SK-N-SH (cell line): Measurements from ENCODE around the gene C14orf180. TPM values are rescaled to one million over a fixed set of nuclear protein-coding genes. Genes with fewer than 3 reads are reported as not detected.

Source experiments
- CTCF ChIA-PET: fragments of 300-600, 350-600 bp; formaldehyde crosslinking; extraction: SDS; loops from one replicate; lab custom pipeline; 2021; lab: Yijun Ruan, JAX
- POLR2A ChIA-PET: fragments of 350-600 bp; sonication (Branson Sonifier 250); formaldehyde crosslinking; extraction: SDS; loops from one replicate; lab custom pipeline; 2020; ENCODE audit warnings: antibody characterized with exemption, inconsistent platforms; lab: Yijun Ruan, JAX
- DNase-seq: peaks from one replicate; pipeline ENCODE4 v3.0.0; 2012
- H2AFZ ChIP-seq: fragments of 200-600 bp; sonication (generic); 2 replicates; pipeline ENCODE4 v1.8.1; 2016; ENCODE audit warnings: antibody characterized with exemption, mild to moderate bottlenecking, low read depth
- H3F3A ChIP-seq: fragments of 200-600 bp; sonication (generic); replicated peaks from 2 replicates; pipeline ENCODE3; 2016; ENCODE audit warnings: antibody characterized with exemption, mild to moderate bottlenecking; ENCODE audit not compliant: insufficient read depth
- H3K27ac ChIP-seq, 2 experiments: fragments of 200-500 bp in 1 of 2; fragments of 200-600 bp in 1 of 2; sonication (Bioruptor generic) in 1 of 2; sonication (generic), shearing (Covaris generic) in 1 of 2; 2 replicates each; pipeline versions ENCODE4 v1.5.1 to v1.6.1; 2014 to 2016; ENCODE audit warnings: low read depth in 2 of 2, inconsistent platforms in 1 of 2, low read length in 1 of 2, mild to moderate bottlenecking in 1 of 2, mixed read lengths in 1 of 2
- H3K27me3 ChIP-seq: fragments of 200-600 bp; sonication (generic), shearing (Covaris generic); 2 replicates; pipeline ENCODE4 v1.6.1; 2016; ENCODE audit warnings: mixed run types; ENCODE audit not compliant: insufficient read depth
- H3K36me3 ChIP-seq, 2 experiments: fragments of 200-500 bp in 1 of 2; fragments of 200-600 bp in 1 of 2; sonication (Bioruptor generic) in 1 of 2; sonication (generic) in 1 of 2; replicated peaks in 1 of 2; 2 replicates each; pipeline versions ENCODE3 to v1.5.1; 2014 to 2016; ENCODE audit warnings: low read length in 1 of 2, mild to moderate bottlenecking in 1 of 2; ENCODE audit not compliant: insufficient read depth in 2 of 2, control insufficient read depth in 1 of 2
- H3K4me1 ChIP-seq, 2 experiments: fragments of 200-500 bp in 1 of 2; fragments of 200-600 bp in 1 of 2; sonication (Bioruptor generic) in 1 of 2; sonication (generic), shearing (Covaris generic) in 1 of 2; 2 replicates each; pipeline versions ENCODE4 v1.5.1 to v1.6.1; 2014 to 2016; ENCODE audit warnings: low read depth in 1 of 2, low read length in 1 of 2, mixed run types in 1 of 2; ENCODE audit not compliant: insufficient read depth in 2 of 2, control insufficient read depth in 1 of 2
- H3K4me2 ChIP-seq: fragments of 200-600 bp; sonication (generic), shearing (Covaris generic); 2 replicates; pipeline ENCODE4 v1.6.1; 2017; ENCODE audit warnings: mixed run types
- H3K4me3 ChIP-seq, 2 experiments: fragments of 200-500 bp in 1 of 2; fragments of 200-600 bp in 1 of 2; sonication (Bioruptor generic) in 1 of 2; sonication (generic), shearing (Covaris generic) in 1 of 2; 2 replicates each; pipeline versions ENCODE4 v1.5.1 to v1.8.1; 2014 to 2016; ENCODE audit warnings: low read depth in 2 of 2, inconsistent platforms in 1 of 2, low read length in 1 of 2, mild to moderate bottlenecking in 1 of 2, mixed read lengths in 1 of 2, moderate library complexity in 1 of 2
- H3K79me2 ChIP-seq: fragments of 200-600 bp; sonication (generic); 2 replicates; pipeline ENCODE4 v1.8.1; 2017; ENCODE audit warnings: mild to moderate bottlenecking; ENCODE audit not compliant: insufficient read depth
- H3K9ac ChIP-seq: fragments of 200-600 bp; sonication (generic); 2 replicates; pipeline ENCODE4 v1.6.1; 2017; ENCODE audit warnings: mixed run types
- H3K9me2 ChIP-seq: fragments of 200-600 bp; sonication (generic); 2 replicates; pipeline ENCODE4 v1.6.1; 2017; ENCODE audit warnings: mixed run types
- H3K9me3 ChIP-seq: fragments of 200-600 bp; sonication (generic); 2 replicates; pipeline ENCODE4 v1.6.1; 2017; ENCODE audit warnings: mixed run types, mild to moderate bottlenecking, moderate library complexity
- H4K20me1 ChIP-seq: fragments of 200-600 bp; sonication (generic); 2 replicates; pipeline ENCODE4 v1.6.1; 2017; ENCODE audit warnings: mild to moderate bottlenecking, mixed run types; ENCODE audit not compliant: insufficient read depth
- ELF1 ChIP-seq: IDR thresholded peaks from 2 replicates; pipeline ENCODE4 v1.4.0; 2012
- EZH2phosphoT487 ChIP-seq: fragments of 200-600 bp; sonication (generic); IDR thresholded peaks from 2 replicates; pipeline ENCODE4 v1.6.1; 2017; ENCODE audit warnings: low read depth, mixed run types, mild to moderate bottlenecking, antibody characterized with exemption, moderate library complexity, borderline replicate concordance
- FOXJ3 ChIP-seq: sonication (generic); formaldehyde crosslinking; IDR thresholded peaks from 2 replicates; pipeline ENCODE4 v1.5.1; 2020; ENCODE audit warnings: mild to moderate bottlenecking, missing genetic modification reagents
- GABPA ChIP-seq: IDR thresholded peaks from 2 replicates; pipeline ENCODE4 v1.4.0; 2012; ENCODE audit warnings: low read depth, mild to moderate bottlenecking
- GATA2 ChIP-seq: sonication (generic); formaldehyde crosslinking; IDR thresholded peaks from 2 replicates; pipeline ENCODE4 v1.5.0; 2020; ENCODE audit warnings: mild to moderate bottlenecking, missing genetic modification reagents
- JUND ChIP-seq: IDR thresholded peaks from 2 replicates; pipeline ENCODE4 v1.4.0; 2012
- MEF2A ChIP-seq: IDR thresholded peaks from 2 replicates; pipeline ENCODE4 v1.4.0; 2012; ENCODE audit warnings: low read depth, borderline replicate concordance
- MXI1 ChIP-seq: IDR thresholded peaks from 2 replicates; pipeline ENCODE4 v1.6.1; 2012; ENCODE audit warnings: mild to moderate bottlenecking, low read depth, low read length, improper control_type of control experiment
- NRF1 ChIP-seq: IDR thresholded peaks from 2 replicates; pipeline ENCODE4 v1.6.1; 2012; ENCODE audit warnings: low read depth, mild to moderate bottlenecking, low read length
- TCF12 ChIP-seq: IDR thresholded peaks from 2 replicates; pipeline ENCODE4 v1.4.0; 2012
- TEAD4 ChIP-seq: IDR thresholded peaks from 2 replicates; pipeline ENCODE4 v1.4.0; 2012; ENCODE audit warnings: mild to moderate bottlenecking, borderline replicate concordance; ENCODE audit not compliant: insufficient read depth
- USF1 ChIP-seq: IDR thresholded peaks from 2 replicates; pipeline ENCODE4 v1.4.0; 2012; ENCODE audit warnings: low read depth, borderline replicate concordance
- WGBS: methylation state at CpG from one replicate; pipeline ENCODE4 v1.1.6; 2017; ENCODE audit warnings: low lambda C conversion rate; 5-methylcytosine and 5-hydroxymethylcytosine counted together
- polyA plus RNA-seq, 3 experiments: library from polyadenylated mRNA; depleted of rRNA; stranded (reverse); fragments of >200 nt; gene quantifications; 2 replicates each; pipeline ENCODE4 v1.2.3, GENCODE V29; 2012
- TF ChIP-seq, protein P1 (sequence below): IDR thresholded peaks from 2 replicates; pipeline ENCODE4 v1.6.1; 2012; ENCODE audit warnings: mild to moderate bottlenecking, low read depth, low read length, moderate library complexity
- TF ChIP-seq, protein P2 (sequence below): IDR thresholded peaks from 2 replicates; pipeline ENCODE4; 2012
- TF ChIP-seq, protein P3 (sequence below): fragments of 150-350 bp; IDR thresholded peaks from 2 replicates; pipeline ENCODE4 v1.6.1; 2016; ENCODE audit warnings: mild to moderate bottlenecking, low read depth, low read length
- TF ChIP-seq, protein P4 (sequence below): IDR thresholded peaks from 2 replicates; pipeline ENCODE4 v1.4.0; 2012; ENCODE audit warnings: low read depth

Gene C14orf180
- polyA plus RNA-seq, 1 of the 3 experiments (the other 2 are of a cell fraction): not detected

GRCh38 chr14:104614126-104614812 lies 34.7 kb downstream of the C14orf180 start (continued):
- TF ChIP-seq MXI1 (no peak), JUND (no peak)

DNA sequence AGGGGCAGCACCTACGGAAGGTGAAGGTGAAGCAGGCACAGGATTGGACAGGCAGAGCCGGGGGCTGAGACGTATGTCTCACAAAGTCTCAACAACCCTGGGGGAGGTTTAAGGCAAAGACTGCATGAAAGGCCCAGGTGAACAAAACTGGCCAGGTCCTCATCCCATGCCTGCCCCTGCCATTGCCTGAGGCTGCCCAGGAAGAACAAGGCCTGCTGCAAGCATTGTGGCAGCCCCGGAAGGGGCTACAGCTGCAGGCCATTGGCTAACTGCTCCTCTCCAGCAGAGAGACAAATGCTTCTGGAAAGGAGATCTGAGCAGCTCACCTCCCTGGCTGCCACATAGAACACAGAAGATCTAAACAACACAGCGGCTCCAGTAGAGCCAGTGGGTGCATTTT lies 45.4 kb downstream of the C14orf180 start:
- DNase-seq: no peak
- H3K4me2 ChIP-seq: no peak overlapping the region
- H3K27ac ChIP-seq: no peak overlapping the region
- ChIA-PET CTCF (no interaction called here), POLR2A (no interaction called here)
- no peak overlapping the region for H3K4me3 ChIP-seq
- WGBS: 45% methylated on average over 3 of the region's 5 CpGs
- no peaks in the 10 kb centered on the region for H3F3A ChIP-seq
- no peaks in the 10 kb centered on the region for H3K9me2 ChIP-seq
- H3K36me3 ChIP-seq: no peaks in the 10 kb centered on the region
- peaks cover 17% of the 10 kb centered on the region; the same call in 1 of the 2 replicates for H3K27me3 ChIP-seq
- H4K20me1 ChIP-seq: no peaks in the 10 kb centered on the region
- no peak overlapping the region for H3K9ac ChIP-seq
- H3K9me3 ChIP-seq: no peaks in the 10 kb centered on the region
- TF ChIP-seq NRF1: no peak
- TF ChIP-seq EZH2phosphoT487: no peak
- TF ChIP-seq, protein P1, sequence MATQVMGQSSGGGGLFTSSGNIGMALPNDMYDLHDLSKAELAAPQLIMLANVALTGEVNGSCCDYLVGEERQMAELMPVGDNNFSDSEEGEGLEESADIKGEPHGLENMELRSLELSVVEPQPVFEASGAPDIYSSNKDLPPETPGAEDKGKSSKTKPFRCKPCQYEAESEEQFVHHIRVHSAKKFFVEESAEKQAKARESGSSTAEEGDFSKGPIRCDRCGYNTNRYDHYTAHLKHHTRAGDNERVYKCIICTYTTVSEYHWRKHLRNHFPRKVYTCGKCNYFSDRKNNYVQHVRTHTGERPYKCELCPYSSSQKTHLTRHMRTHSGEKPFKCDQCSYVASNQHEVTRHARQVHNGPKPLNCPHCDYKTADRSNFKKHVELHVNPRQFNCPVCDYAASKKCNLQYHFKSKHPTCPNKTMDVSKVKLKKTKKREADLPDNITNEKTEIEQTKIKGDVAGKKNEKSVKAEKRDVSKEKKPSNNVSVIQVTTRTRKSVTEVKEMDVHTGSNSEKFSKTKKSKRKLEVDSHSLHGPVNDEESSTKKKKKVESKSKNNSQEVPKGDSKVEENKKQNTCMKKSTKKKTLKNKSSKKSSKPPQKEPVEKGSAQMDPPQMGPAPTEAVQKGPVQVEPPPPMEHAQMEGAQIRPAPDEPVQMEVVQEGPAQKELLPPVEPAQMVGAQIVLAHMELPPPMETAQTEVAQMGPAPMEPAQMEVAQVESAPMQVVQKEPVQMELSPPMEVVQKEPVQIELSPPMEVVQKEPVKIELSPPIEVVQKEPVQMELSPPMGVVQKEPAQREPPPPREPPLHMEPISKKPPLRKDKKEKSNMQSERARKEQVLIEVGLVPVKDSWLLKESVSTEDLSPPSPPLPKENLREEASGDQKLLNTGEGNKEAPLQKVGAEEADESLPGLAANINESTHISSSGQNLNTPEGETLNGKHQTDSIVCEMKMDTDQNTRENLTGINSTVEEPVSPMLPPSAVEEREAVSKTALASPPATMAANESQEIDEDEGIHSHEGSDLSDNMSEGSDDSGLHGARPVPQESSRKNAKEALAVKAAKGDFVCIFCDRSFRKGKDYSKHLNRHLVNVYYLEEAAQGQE: no peak
- no peak for TF ChIP-seq FOXJ3 (CRISPR knock-in tag)
- TF ChIP-seq MEF2A: no peak
- TF ChIP-seq, protein P2, sequence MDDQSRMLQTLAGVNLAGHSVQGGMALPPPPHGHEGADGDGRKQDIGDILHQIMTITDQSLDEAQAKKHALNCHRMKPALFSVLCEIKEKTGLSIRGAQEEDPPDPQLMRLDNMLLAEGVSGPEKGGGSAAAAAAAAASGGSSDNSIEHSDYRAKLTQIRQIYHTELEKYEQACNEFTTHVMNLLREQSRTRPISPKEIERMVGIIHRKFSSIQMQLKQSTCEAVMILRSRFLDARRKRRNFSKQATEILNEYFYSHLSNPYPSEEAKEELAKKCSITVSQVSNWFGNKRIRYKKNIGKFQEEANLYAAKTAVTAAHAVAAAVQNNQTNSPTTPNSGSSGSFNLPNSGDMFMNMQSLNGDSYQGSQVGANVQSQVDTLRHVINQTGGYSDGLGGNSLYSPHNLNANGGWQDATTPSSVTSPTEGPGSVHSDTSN: no peak
- TF ChIP-seq ELF1: no peak
- no peak for TF ChIP-seq USF1
- TF ChIP-seq, protein P3, sequence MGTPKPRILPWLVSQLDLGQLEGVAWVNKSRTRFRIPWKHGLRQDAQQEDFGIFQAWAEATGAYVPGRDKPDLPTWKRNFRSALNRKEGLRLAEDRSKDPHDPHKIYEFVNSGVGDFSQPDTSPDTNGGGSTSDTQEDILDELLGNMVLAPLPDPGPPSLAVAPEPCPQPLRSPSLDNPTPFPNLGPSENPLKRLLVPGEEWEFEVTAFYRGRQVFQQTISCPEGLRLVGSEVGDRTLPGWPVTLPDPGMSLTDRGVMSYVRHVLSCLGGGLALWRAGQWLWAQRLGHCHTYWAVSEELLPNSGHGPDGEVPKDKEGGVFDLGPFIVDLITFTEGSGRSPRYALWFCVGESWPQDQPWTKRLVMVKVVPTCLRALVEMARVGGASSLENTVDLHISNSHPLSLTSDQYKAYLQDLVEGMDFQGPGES: no peak
- TF ChIP-seq, protein P4, sequence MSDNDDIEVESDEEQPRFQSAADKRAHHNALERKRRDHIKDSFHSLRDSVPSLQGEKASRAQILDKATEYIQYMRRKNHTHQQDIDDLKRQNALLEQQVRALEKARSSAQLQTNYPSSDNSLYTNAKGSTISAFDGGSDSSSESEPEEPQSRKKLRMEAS: no peak
- TF ChIP-seq MXI1: no peak
- no peak for TF ChIP-seq GATA2 (CRISPR knock-in tag)
- TF ChIP-seq TEAD4: no peak
- no peak for TF ChIP-seq TCF12
- TF ChIP-seq GABPA: no peak
- H3K4me1 ChIP-seq: no peaks in the 10 kb centered on the region
- H3K79me2 ChIP-seq: no peaks in the 10 kb centered on the region
- no peak overlapping the region for H2AFZ ChIP-seq
